ENCODE results near the gene CCL28.

DNA sequence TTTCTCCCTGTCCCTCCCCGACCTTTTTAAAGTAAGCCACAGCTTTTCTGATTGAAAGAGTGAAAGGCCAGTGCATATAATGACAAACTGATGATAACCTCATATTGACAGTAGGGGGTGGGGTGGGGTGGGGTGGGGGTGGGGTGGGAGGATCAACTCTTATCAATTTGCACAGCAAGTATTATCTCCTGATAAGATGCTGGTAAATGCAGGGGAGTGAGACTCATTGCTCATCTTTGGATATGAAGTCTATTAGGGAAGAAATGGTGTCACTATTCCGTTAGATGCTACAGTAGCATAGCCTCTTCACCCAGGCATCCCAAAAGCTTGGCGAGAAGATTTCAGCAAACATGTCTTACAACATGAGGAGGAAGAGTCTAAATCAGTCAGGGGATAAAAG lies 60.1 kb downstream of the CCL28 start:
- TF ChIP-seq POLR2A (IDR thresholded peaks at IDR 0.05; ENCODE audit: low read length) (no peak), EP300 (IDR thresholded peaks at IDR 0.05) (no peak), FOSL2 (IDR thresholded peaks at IDR 0.05) (no peak), FOSL2 (CRISPR knock-in tag; IDR thresholded peaks at IDR 0.05) (no peak)
